ENCODE measurements around the gene HSF5.

The HSF5 gene

DNA sequence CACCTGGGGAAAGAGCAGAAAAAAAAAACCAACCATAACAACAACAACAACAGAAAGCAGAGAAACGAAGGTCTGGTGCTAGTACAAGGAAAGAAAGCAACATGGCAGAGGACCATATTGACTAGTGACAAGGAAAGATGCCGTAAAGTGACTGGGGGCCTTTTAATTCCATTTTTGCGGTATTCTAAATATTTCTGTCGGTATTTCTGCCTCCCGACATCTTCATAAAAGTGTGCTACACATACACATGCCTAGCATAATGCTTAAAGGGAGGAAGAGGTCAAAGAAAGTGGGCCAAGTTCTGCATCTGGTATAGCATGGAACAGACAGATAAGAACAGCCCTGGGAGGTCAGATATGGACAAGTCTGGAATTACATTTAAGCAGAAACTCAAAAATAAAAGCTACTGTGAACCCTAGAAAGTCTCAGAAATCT is 51.4 kb downstream of the HSF5 start:
- H2AK5ac ChIP-seq (ENCODE audit: low read length) = no peak overlapping the region
- no peak overlapping the region for H3K4ac ChIP-seq (ENCODE audit: low read depth, low read length)
- H3K36me3 ChIP-seq (ENCODE audit: control insufficient read depth in 1 of 2, insufficient read depth in 2 of 2, low read length in 2 of 2) = no peaks in the 10 kb centered on the region
- H3K14ac ChIP-seq (ENCODE audit: low read length) = no peak overlapping the region
- WGBS (ENCODE audit: extremely low coverage, insufficient coverage, insufficient read length) = no CpG with 5 or more reads among the region's 5 CpGs
- no peak overlapping the region for H3K4me2 ChIP-seq (ENCODE audit: low read length)
- no peak overlapping the region for H2BK12ac ChIP-seq (ENCODE audit: low read length)
- no peaks in the 10 kb centered on the region for H3K4me1 ChIP-seq (ENCODE audit: control insufficient read depth in 1 of 2, insufficient read depth in 2 of 2, low read length in 2 of 2)
- no peak overlapping the region for H4K8ac ChIP-seq (ENCODE audit: low read depth, low read length)
- H4K12ac ChIP-seq (ENCODE audit: low read depth, low read length) = no peak overlapping the region
- no peak overlapping the region for H3K23ac ChIP-seq (ENCODE audit: low read length)
- no peak overlapping the region for H3K4me3 ChIP-seq (ENCODE audit: low read depth, low read length)
- no peak overlapping the region for H2BK120ac ChIP-seq (ENCODE audit: insufficient read depth, low read length, poor library complexity)
- H3K79me1 ChIP-seq (ENCODE audit: low read length) = no peaks in the 10 kb centered on the region
- no peak overlapping the region for H3K9ac ChIP-seq (ENCODE audit: low read length)
- H3K9me3 ChIP-seq (ENCODE audit: insufficient read depth, low read depth, low read length) = no peaks in the 10 kb centered on the region
- no peak for DNase-seq
- H4K91ac ChIP-seq (ENCODE audit: low read depth, low read length) = no peak overlapping the region
- H3K18ac ChIP-seq (ENCODE audit: low read length) = no peak overlapping the region
- H2AFZ ChIP-seq (ENCODE audit: insufficient read depth, low read length, poor library complexity) = no peak overlapping the region
- H2BK5ac ChIP-seq (ENCODE audit: low read depth, low read length, poor library complexity) = no peak overlapping the region
- H3K27me3 ChIP-seq (ENCODE audit: insufficient read depth, low read length) = no peaks in the 10 kb centered on the region
- no peak overlapping the region for H3K27ac ChIP-seq (ENCODE audit: low read depth, low read length)
- H3K79me2 ChIP-seq (ENCODE audit: control insufficient read depth, insufficient read depth, low read length, poor library complexity) = no peaks in the 10 kb centered on the region

DNA sequence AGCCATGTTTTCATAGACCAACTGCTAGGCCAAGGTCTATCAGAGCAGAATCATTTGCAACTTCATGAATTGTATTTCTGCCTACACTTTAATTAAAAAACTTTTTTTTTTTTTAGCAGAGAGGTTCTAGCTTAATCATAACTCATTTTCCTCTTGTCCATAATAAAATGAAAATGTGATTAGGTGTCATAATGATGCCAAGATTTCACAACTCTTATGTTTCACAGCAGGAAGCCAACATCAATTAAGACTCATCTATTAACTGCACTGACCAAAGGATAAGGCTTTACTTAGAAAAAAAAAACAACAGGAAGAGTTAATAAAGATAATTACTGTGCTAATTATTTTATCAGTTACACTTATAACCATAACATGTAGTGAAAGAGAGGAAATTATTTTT is 52.0 kb downstream of the HSF5 start:
- H4K91ac ChIP-seq (ENCODE audit: low read depth, low read length) = no peak overlapping the region
- H3K9ac ChIP-seq (ENCODE audit: low read length) = no peak overlapping the region
- no peak for DNase-seq
- no peak overlapping the region for H3K23ac ChIP-seq (ENCODE audit: low read length)
- no peaks in the 10 kb centered on the region for H3K79me1 ChIP-seq (ENCODE audit: low read length)
- H3K18ac ChIP-seq (ENCODE audit: low read length) = no peak overlapping the region
- H3K4me3 ChIP-seq (ENCODE audit: low read depth, low read length) = no peak overlapping the region
- H4K8ac ChIP-seq (ENCODE audit: low read depth, low read length) = no peak overlapping the region
- H2BK5ac ChIP-seq (ENCODE audit: low read depth, low read length, poor library complexity) = no peak overlapping the region
- no peaks in the 10 kb centered on the region for H3K9me3 ChIP-seq (ENCODE audit: insufficient read depth, low read depth, low read length)
- no peak overlapping the region for H4K12ac ChIP-seq (ENCODE audit: low read depth, low read length)
- no peak overlapping the region for H2AFZ ChIP-seq (ENCODE audit: insufficient read depth, low read length, poor library complexity)
- H2AK5ac ChIP-seq (ENCODE audit: low read length) = no peak overlapping the region
- H2BK120ac ChIP-seq (ENCODE audit: insufficient read depth, low read length, poor library complexity) = no peak overlapping the region
- no peak overlapping the region for H3K4me2 ChIP-seq (ENCODE audit: low read length)
- H3K4me1 ChIP-seq (ENCODE audit: control insufficient read depth in 1 of 2, insufficient read depth in 2 of 2, low read length in 2 of 2) = no peaks in the 10 kb centered on the region
- H2BK12ac ChIP-seq (ENCODE audit: low read length) = no peak overlapping the region
- no peak overlapping the region for H3K4ac ChIP-seq (ENCODE audit: low read depth, low read length)
- H3K27me3 ChIP-seq (ENCODE audit: insufficient read depth, low read length) = no peaks in the 10 kb centered on the region
- no peak overlapping the region for H3K14ac ChIP-seq (ENCODE audit: low read length)
- no peaks in the 10 kb centered on the region for H3K79me2 ChIP-seq (ENCODE audit: control insufficient read depth, insufficient read depth, low read length, poor library complexity)
- H3K36me3 ChIP-seq (ENCODE audit: control insufficient read depth in 1 of 2, insufficient read depth in 2 of 2, low read length in 2 of 2) = no peaks in the 10 kb centered on the region
- H3K27ac ChIP-seq (ENCODE audit: low read depth, low read length) = no peak overlapping the region

DNA sequence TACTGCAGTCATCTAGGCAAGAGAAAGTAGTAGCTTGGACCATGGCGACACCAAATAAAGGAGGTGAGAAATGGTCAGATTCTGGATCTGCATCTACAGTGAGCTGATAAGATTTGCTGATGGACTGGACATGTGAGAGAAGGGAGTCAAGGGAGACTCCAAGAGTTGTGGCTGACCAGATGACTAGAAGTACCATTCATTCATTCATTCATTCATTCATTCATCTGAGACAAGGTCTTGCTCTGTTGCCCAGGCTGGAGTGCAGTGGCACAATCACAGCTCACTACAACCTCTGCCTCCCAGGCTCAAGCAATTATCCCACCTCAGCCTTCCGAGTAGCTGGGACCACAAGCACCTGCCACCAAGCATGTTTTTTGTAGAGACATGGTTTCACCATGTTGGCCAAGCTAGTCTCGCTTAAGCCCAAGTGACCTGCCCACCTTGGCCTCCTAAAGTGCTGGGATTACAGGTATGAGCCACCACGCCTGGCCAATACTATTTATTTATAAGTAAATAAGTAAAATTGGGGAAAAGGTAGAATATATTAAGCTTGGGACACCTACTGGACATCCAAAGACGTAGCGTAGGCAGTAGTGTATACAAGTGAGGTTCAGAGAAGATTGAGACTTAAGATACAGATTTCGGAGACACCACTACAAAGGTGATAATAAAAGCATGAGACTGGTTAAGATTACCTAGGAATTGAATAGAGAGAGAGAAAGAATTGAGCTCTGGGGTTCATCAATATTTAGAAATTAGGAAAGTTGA is 55.2 kb downstream of the HSF5 start:
- H3K79me1 ChIP-seq (ENCODE audit: low read length) = no peaks in the 10 kb centered on the region
- no CpG with 5 or more reads among the region's 7 CpGs for WGBS (ENCODE audit: extremely low coverage, insufficient coverage, insufficient read length)
- H2BK120ac ChIP-seq (ENCODE audit: insufficient read depth, low read length, poor library complexity) = no peak overlapping the region
- no peaks in the 10 kb centered on the region for H3K79me2 ChIP-seq (ENCODE audit: control insufficient read depth, insufficient read depth, low read length, poor library complexity)
- no peak overlapping the region for H2AK5ac ChIP-seq (ENCODE audit: low read length)
- no peak for DNase-seq
- no peaks in the 10 kb centered on the region for H3K27me3 ChIP-seq (ENCODE audit: insufficient read depth, low read length)
- H3K36me3 ChIP-seq (ENCODE audit: control insufficient read depth in 1 of 2, insufficient read depth in 2 of 2, low read length in 2 of 2) = no peaks in the 10 kb centered on the region
- H3K4me2 ChIP-seq (ENCODE audit: low read length) = no peak overlapping the region
- no peak overlapping the region for H3K4ac ChIP-seq (ENCODE audit: low read depth, low read length)
- no peak overlapping the region for H3K14ac ChIP-seq (ENCODE audit: low read length)
- H2BK12ac ChIP-seq (ENCODE audit: low read length) = no peak overlapping the region
- no peak overlapping the region for H4K12ac ChIP-seq (ENCODE audit: low read depth, low read length)
- H2AFZ ChIP-seq (ENCODE audit: insufficient read depth, low read length, poor library complexity) = no peak overlapping the region
- H3K9ac ChIP-seq (ENCODE audit: low read length) = no peak overlapping the region
- H3K23ac ChIP-seq (ENCODE audit: low read length) = no peak overlapping the region
- no peak overlapping the region for H4K8ac ChIP-seq (ENCODE audit: low read depth, low read length)
- no peaks in the 10 kb centered on the region for H3K4me1 ChIP-seq (ENCODE audit: control insufficient read depth in 1 of 2, insufficient read depth in 2 of 2, low read length in 2 of 2)
- H3K9me3 ChIP-seq (ENCODE audit: insufficient read depth, low read depth, low read length) = no peaks in the 10 kb centered on the region
- H4K91ac ChIP-seq (ENCODE audit: low read depth, low read length) = no peak overlapping the region
- H2BK5ac ChIP-seq (ENCODE audit: low read depth, low read length, poor library complexity) = no peak overlapping the region
- H3K4me3 ChIP-seq (ENCODE audit: low read depth, low read length) = no peak overlapping the region
- H3K18ac ChIP-seq (ENCODE audit: low read length) = no peak overlapping the region
- H3K27ac ChIP-seq (ENCODE audit: low read depth, low read length) = no peak overlapping the region

DNA sequence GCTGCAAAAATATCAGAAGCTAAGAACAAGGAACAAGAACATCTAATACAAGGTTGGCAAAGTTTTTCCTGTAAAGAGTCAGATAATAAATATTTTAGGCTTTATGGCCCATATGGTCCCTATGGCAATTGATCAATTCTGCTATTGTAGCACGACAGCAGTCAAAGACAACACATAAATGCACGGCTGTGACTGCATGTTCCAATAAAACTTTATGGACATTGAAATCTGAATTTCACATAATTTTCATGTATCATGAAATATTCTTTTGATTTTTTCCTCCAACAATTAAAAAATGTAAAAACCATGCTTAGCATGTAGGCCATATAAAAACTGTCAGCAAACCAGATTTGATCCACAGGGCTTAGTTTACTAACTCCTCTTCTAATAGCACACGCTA is 60.4 kb downstream of the HSF5 start:
- no peaks in the 10 kb centered on the region for H3K9me3 ChIP-seq (ENCODE audit: insufficient read depth, low read depth, low read length)
- H3K23ac ChIP-seq (ENCODE audit: low read length) = no peak overlapping the region
- H2AK5ac ChIP-seq (ENCODE audit: low read length) = no peak overlapping the region
- H3K79me1 ChIP-seq (ENCODE audit: low read length) = no peaks in the 10 kb centered on the region
- no peaks in the 10 kb centered on the region for H3K4me1 ChIP-seq (ENCODE audit: control insufficient read depth in 1 of 2, insufficient read depth in 2 of 2, low read length in 2 of 2)
- H3K4me3 ChIP-seq (ENCODE audit: low read depth, low read length) = no peak overlapping the region
- H3K9ac ChIP-seq (ENCODE audit: low read length) = no peak overlapping the region
- no CpG with 5 or more reads among the region's 3 CpGs for WGBS (ENCODE audit: extremely low coverage, insufficient coverage, insufficient read length)
- H3K36me3 ChIP-seq (ENCODE audit: control insufficient read depth in 1 of 2, insufficient read depth in 2 of 2, low read length in 2 of 2) = no peaks in the 10 kb centered on the region
- H2BK12ac ChIP-seq (ENCODE audit: low read length) = no peak overlapping the region
- H4K8ac ChIP-seq (ENCODE audit: low read depth, low read length) = no peak overlapping the region
- no peak overlapping the region for H3K4me2 ChIP-seq (ENCODE audit: low read length)
- H2AFZ ChIP-seq (ENCODE audit: insufficient read depth, low read length, poor library complexity) = no peak overlapping the region
- H2BK5ac ChIP-seq (ENCODE audit: low read depth, low read length, poor library complexity) = no peak overlapping the region
- no peak overlapping the region for H3K27ac ChIP-seq (ENCODE audit: low read depth, low read length)
- H3K4ac ChIP-seq (ENCODE audit: low read depth, low read length) = no peak overlapping the region
- no peak for DNase-seq
- H2BK120ac ChIP-seq (ENCODE audit: insufficient read depth, low read length, poor library complexity) = no peak overlapping the region
- no peak overlapping the region for H4K12ac ChIP-seq (ENCODE audit: low read depth, low read length)
- no peaks in the 10 kb centered on the region for H3K27me3 ChIP-seq (ENCODE audit: insufficient read depth, low read length)
- H3K14ac ChIP-seq (ENCODE audit: low read length) = no peak overlapping the region
- no peak overlapping the region for H4K91ac ChIP-seq (ENCODE audit: low read depth, low read length)
- no peak overlapping the region for H3K18ac ChIP-seq (ENCODE audit: low read length)
- no peaks in the 10 kb centered on the region for H3K79me2 ChIP-seq (ENCODE audit: control insufficient read depth, insufficient read depth, low read length, poor library complexity)

All from trophoblast cell (in vitro differentiated cells and primary cell).